ENCODE results near the gene SPRING1. TPM values are rescaled to one million over a fixed set of nuclear protein-coding genes. Genes with fewer than 3 reads are reported as not detected.

The SPRING1 gene
- total and polyA plus RNA-seq, 2 of the 4 experiments (the other 2 are of a cell fraction), result 12.4 to 14.0 TPM

GRCh38 chr12:116766746-116767145 lies 28.9 kb upstream of the SPRING1 start:
- dilution Hi-C loops (cut with HindIII; ENCODE audit: low sequenced_read_pairs, unreplicated experiment), result no loop called here

More at GRCh38 chr12:116766746-116767145, 28.9 kb upstream of the SPRING1 start:
- no peak overlapping the region for H2BK20ac ChIP-seq (ENCODE audit: low read depth, low read length)
- in situ Hi-C loops (cut with MboI; ENCODE audit: low sequenced_read_pairs), result no loop called here
- no peak overlapping the region for H3K56ac ChIP-seq (ENCODE audit: extremely low read depth, insufficient read depth, low read length)
- no peak overlapping the region for H2BK120ac ChIP-seq (ENCODE audit: low read depth, low read length)
- no peak overlapping the region for H4K8ac ChIP-seq (ENCODE audit: low read depth in 2 of 2, low read length in 2 of 2)
- H2AK5ac ChIP-seq (ENCODE audit: low read depth, low read length), result no peak overlapping the region
- H3K27ac ChIP-seq (ENCODE audit: insufficient read depth, low read length), result no peak overlapping the region
- no peaks in the 10 kb centered on the region for H3K79me1 ChIP-seq (ENCODE audit: low read depth in 1 of 2, low read length in 2 of 2)
- no peak for ATAC-seq (ENCODE audit: low read depth)
- no peak overlapping the region for H4K91ac ChIP-seq (ENCODE audit: insufficient read depth, low read depth, low read length)
- ChIA-PET POLR2A (ENCODE audit: unreplicated experiment) (no interaction called here), CTCF (no interaction called here)
- no peaks in the 10 kb centered on the region for H3K4me1 ChIP-seq (ENCODE audit: control insufficient read depth, insufficient read depth, low read length)
- DNase-seq, result no peak
- H3K14ac ChIP-seq (replicated peaks; ENCODE audit: low read depth, low read length), result no peak overlapping the region; the same call in 1 of the 2 replicates
- no peak overlapping the region for H3K9ac ChIP-seq (ENCODE audit: low read depth, low read length)
- no CpG with 5 or more reads among the region's 3 CpGs for WGBS, 2 experiments (ENCODE audit: extremely low coverage in 2 of 2, insufficient read length in 1 of 2)
- H3K9me3 ChIP-seq (ENCODE audit: control insufficient read depth, insufficient read depth, low read length), result no peaks in the 10 kb centered on the region
- no peak overlapping the region for H3K4ac ChIP-seq (ENCODE audit: low read depth, low read length)
- no peaks in the 10 kb centered on the region for H3K27me3 ChIP-seq (ENCODE audit: control insufficient read depth, insufficient read depth, low read length)
- no peak overlapping the region for H3K4me3 ChIP-seq (ENCODE audit: insufficient read depth, low read depth, low read length)
- no peak overlapping the region for H2BK5ac ChIP-seq (ENCODE audit: low read depth, low read length, poor library complexity, severe bottlenecking)
- no peak overlapping the region for H2BK15ac ChIP-seq (ENCODE audit: low read depth, low read length)
- no peaks in the 10 kb centered on the region for H4K20me1 ChIP-seq (ENCODE audit: insufficient read depth, low read length)
- no peak overlapping the region for H4K5ac ChIP-seq (ENCODE audit: low read depth, low read length)
- H3K9me1 ChIP-seq (ENCODE audit: insufficient read depth, low read length), result no peaks in the 10 kb centered on the region
- H3K18ac ChIP-seq (ENCODE audit: low read depth, low read length), result no peak overlapping the region
- no peak overlapping the region for H3K4me2 ChIP-seq (ENCODE audit: low read depth, low read length)
- TF ChIP-seq USF2 (IDR thresholded peaks at IDR 0.05; ENCODE audit: low read depth, low read length) (no peak), POLR2A (IDR thresholded peaks at IDR 0.05; ENCODE audit: low read depth, low read length) (no peak), RFX5 (IDR thresholded peaks at IDR 0.05; ENCODE audit: low read depth, low read length) (no peak), CHD1 (IDR thresholded peaks at IDR 0.05; ENCODE audit: low read depth, low read length) (no peak), MAZ (IDR thresholded peaks at IDR 0.05; ENCODE audit: borderline replicate concordance, low read depth, low read length) (no peak), MXI1 (IDR thresholded peaks at IDR 0.05; ENCODE audit: borderline replicate concordance, low read depth, low read length) (no peak), SMC3 (IDR thresholded peaks at IDR 0.05; ENCODE audit: low read depth, low read length) (no peak), ELK1 (IDR thresholded peaks at IDR 0.05; ENCODE audit: borderline replicate concordance, low read depth, low read length) (no peak)
- H3K23ac ChIP-seq (ENCODE audit: low read depth, low read length), result no peak overlapping the region
- no TSS peak for BruUV-seq (replicated peaks)
- intact Hi-C loops (cut with micrococcal nuclease), result no loop called here
- H2AFZ ChIP-seq (replicated peaks; ENCODE audit: low read length, poor library complexity), result peak overlapping the region; percentile 14
- no peak overlapping the region for H2AK9ac ChIP-seq (replicated peaks; ENCODE audit: low read depth, low read length, poor library complexity)
- H3K36me3 ChIP-seq (ENCODE audit: control insufficient read depth, insufficient read depth, low read length), result no peaks in the 10 kb centered on the region
